ENCODE measurements around the gene AP3B2. TPM values are rescaled to one million over a fixed set of nuclear protein-coding genes. Genes with fewer than 3 reads are reported as not detected.

Gene AP3B2
- total and polyA plus RNA-seq, 2 experiments from 2014 or later, result 0.86 to 2.0 TPM

GRCh38 chr15:82666606-82667005, 43.1 kb downstream of the AP3B2 start:
- Histone ChIP-seq H2AFZ (no peak overlapping the region), H3K36me3 (ENCODE audit: low read depth) (no peaks in the 10 kb centered on the region), H3K4me2 (ENCODE audit: unreplicated experiment) (no peak overlapping the region), H3K27ac (no peak overlapping the region), H3K4me1 (ENCODE audit: insufficient read depth) (no peaks in the 10 kb centered on the region), H3K27me3 (replicated peaks; ENCODE audit: insufficient read depth) (no peaks in the 10 kb centered on the region), H3K9me2 (ENCODE audit: insufficient read depth) (no peaks in the 10 kb centered on the region), H3F3A (ENCODE audit: insufficient read depth) (no peaks in the 10 kb centered on the region), H4K20me1 (ENCODE audit: insufficient read depth) (no peaks in the 10 kb centered on the region), H3K9ac (no peak overlapping the region), H3K79me2 (ENCODE audit: insufficient read depth) (no peaks in the 10 kb centered on the region), H3K9me3 (ENCODE audit: low read depth) (no peaks in the 10 kb centered on the region), H3K4me3 (no peak overlapping the region)
- DNase-seq, result no peak
- in situ Hi-C loops (cut with MboI), result no loop called here
- WGBS, 2 experiments (ENCODE audit: low coverage in 1 of 2, low lambda C conversion rate in 2 of 2, missing lambda C conversion rate in 2 of 2), result 81 to 85% methylated on average over 10 of the region's 10 CpGs
- TF ChIP-seq EZH2phosphoT487 (IDR thresholded peaks at IDR 0.05; ENCODE audit: insufficient read depth, low read depth), result no peak
- no peak for TF ChIP-seq EZH2 (IDR thresholded peaks at IDR 0.05; ENCODE audit: insufficient read depth, poor library complexity, severe bottlenecking)

DNA sequence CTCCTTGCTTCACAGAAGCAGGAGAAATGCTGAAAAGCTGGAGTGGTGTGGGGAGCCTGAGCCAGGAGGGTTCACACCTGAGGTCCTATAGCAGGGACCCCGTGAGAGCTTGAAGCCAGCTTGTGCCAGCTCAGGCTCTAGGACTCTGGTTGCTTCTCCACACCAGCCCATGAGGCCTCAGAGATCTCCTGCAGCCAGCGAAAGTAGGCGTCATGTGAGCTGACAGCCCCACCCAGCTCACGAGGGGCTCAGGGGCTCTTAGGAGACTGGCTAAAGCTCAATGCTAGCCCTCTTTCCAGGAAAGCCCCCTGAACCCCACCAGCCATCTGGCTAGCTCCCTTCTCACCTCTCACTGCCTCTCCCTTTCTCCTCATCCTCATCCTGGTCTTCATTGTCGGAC, 45.7 kb downstream of the AP3B2 start:
- 66 to 68% methylated on average over 5 of the region's 5 CpGs for WGBS, 2 experiments (ENCODE audit: low coverage in 1 of 2, low lambda C conversion rate in 2 of 2, missing lambda C conversion rate in 2 of 2)
- Histone ChIP-seq H3F3A (ENCODE audit: insufficient read depth) (no peaks in the 10 kb centered on the region), H3K9me3 (ENCODE audit: low read depth) (no peaks in the 10 kb centered on the region), H3K9ac (no peak overlapping the region), H4K20me1 (ENCODE audit: insufficient read depth) (no peaks in the 10 kb centered on the region), H3K79me2 (ENCODE audit: insufficient read depth) (no peaks in the 10 kb centered on the region), H3K4me1 (ENCODE audit: insufficient read depth) (no peaks in the 10 kb centered on the region), H3K4me2 (ENCODE audit: unreplicated experiment) (no peak overlapping the region), H3K4me3 (no peak overlapping the region), H2AFZ (no peak overlapping the region), H3K9me2 (ENCODE audit: insufficient read depth) (no peaks in the 10 kb centered on the region), H3K27ac (no peak overlapping the region), H3K36me3 (ENCODE audit: low read depth) (no peaks in the 10 kb centered on the region), H3K27me3 (replicated peaks; ENCODE audit: insufficient read depth) (no peaks in the 10 kb centered on the region)
- TF ChIP-seq EZH2phosphoT487 (IDR thresholded peaks at IDR 0.05; ENCODE audit: insufficient read depth, low read depth), result no peak
- no peak for TF ChIP-seq EZH2 (IDR thresholded peaks at IDR 0.05; ENCODE audit: insufficient read depth, poor library complexity, severe bottlenecking)
- in situ Hi-C loops (cut with MboI), result no loop called here
- DNase-seq, result no peak

DNA sequence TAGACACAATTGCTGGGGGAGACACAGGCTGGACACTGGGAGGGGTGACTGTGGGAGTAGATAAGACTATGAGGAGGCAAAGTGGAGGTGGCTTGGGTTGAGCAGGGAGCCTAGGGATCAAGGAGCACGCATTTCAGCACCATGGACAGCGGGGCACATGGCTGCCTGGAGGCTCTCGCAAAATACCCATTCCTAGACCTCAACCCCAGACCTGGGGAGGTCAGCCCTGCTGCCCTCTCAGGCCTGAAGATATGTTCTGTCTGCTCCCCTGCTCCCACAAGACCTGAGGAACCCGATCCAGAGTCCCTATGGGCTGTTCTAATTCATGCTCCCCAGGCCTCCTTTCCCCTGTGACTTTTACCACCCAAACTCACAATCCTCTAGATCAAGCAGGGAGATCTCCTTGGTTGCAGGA, 46.5 kb downstream of the AP3B2 start:
- H3K4me3 ChIP-seq, result no peak overlapping the region
- no peak overlapping the region for H3K9ac ChIP-seq
- H2AFZ ChIP-seq, result no peak overlapping the region
- TF ChIP-seq EZH2 (IDR thresholded peaks at IDR 0.05; ENCODE audit: insufficient read depth, poor library complexity, severe bottlenecking) (no peak), EZH2phosphoT487 (IDR thresholded peaks at IDR 0.05; ENCODE audit: insufficient read depth, low read depth) (no peak)
- H3K36me3 ChIP-seq (ENCODE audit: low read depth), result no peaks in the 10 kb centered on the region
- no peaks in the 10 kb centered on the region for H3K79me2 ChIP-seq (ENCODE audit: insufficient read depth)
- no peak overlapping the region for H3K4me2 ChIP-seq (ENCODE audit: unreplicated experiment)
- H3F3A ChIP-seq (ENCODE audit: insufficient read depth), result no peaks in the 10 kb centered on the region
- in situ Hi-C loops (cut with MboI), result no loop called here
- H3K27ac ChIP-seq, result no peak overlapping the region
- H4K20me1 ChIP-seq (ENCODE audit: insufficient read depth), result no peaks in the 10 kb centered on the region
- no peaks in the 10 kb centered on the region for H3K27me3 ChIP-seq (replicated peaks; ENCODE audit: insufficient read depth)
- no peaks in the 10 kb centered on the region for H3K9me2 ChIP-seq (ENCODE audit: insufficient read depth)
- WGBS, 2 experiments (ENCODE audit: low coverage in 1 of 2, low lambda C conversion rate in 2 of 2, missing lambda C conversion rate in 2 of 2), result 26 to 31% methylated on average over 3 to 4 of the region's 4 CpGs
- no peaks in the 10 kb centered on the region for H3K4me1 ChIP-seq (ENCODE audit: insufficient read depth)
- peak; percentile 55 for DNase-seq
- no peaks in the 10 kb centered on the region for H3K9me3 ChIP-seq (ENCODE audit: low read depth)

DNA sequence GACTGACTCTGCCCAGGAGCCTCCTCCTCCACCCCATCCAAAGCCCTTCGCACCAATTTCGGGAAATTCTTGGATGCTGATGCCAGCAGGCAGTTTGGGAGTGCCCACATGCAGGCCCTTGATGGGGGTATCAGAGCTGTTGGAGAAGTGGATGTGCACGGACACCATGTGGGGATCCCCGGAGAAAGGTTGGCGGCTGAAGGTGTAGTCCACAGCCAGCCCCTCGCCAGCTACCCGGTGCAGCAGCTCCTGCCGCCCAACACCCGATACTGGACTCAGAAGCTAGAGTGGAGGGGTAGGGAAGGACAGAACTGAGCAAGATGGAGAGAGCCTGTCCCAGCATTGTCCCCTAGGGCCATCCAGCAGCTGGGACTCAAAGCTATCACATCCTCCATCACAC, 47.0 kb downstream of the AP3B2 start:
- no peak overlapping the region for H3K4me2 ChIP-seq (ENCODE audit: unreplicated experiment)
- no peaks in the 10 kb centered on the region for H4K20me1 ChIP-seq (ENCODE audit: insufficient read depth)
- H3F3A ChIP-seq (ENCODE audit: insufficient read depth), result no peaks in the 10 kb centered on the region
- H3K9me3 ChIP-seq (ENCODE audit: low read depth), result no peaks in the 10 kb centered on the region
- in situ Hi-C loops (cut with MboI), result no loop called here
- H3K9ac ChIP-seq, result no peak overlapping the region
- WGBS, 2 experiments (ENCODE audit: low coverage in 1 of 2, low lambda C conversion rate in 2 of 2, missing lambda C conversion rate in 2 of 2), result 31 to 41% methylated on average over 9 of the region's 9 CpGs
- no peaks in the 10 kb centered on the region for H3K4me1 ChIP-seq (ENCODE audit: insufficient read depth)
- no peak overlapping the region for H2AFZ ChIP-seq
- H3K27me3 ChIP-seq (replicated peaks; ENCODE audit: insufficient read depth), result no peaks in the 10 kb centered on the region
- H3K79me2 ChIP-seq (ENCODE audit: insufficient read depth), result no peaks in the 10 kb centered on the region
- no peaks in the 10 kb centered on the region for H3K9me2 ChIP-seq (ENCODE audit: insufficient read depth)
- no peak overlapping the region for H3K27ac ChIP-seq
- TF ChIP-seq EZH2phosphoT487 (IDR thresholded peaks at IDR 0.05; ENCODE audit: insufficient read depth, low read depth) (no peak), EZH2 (IDR thresholded peaks at IDR 0.05; ENCODE audit: insufficient read depth, poor library complexity, severe bottlenecking) (no peak)
- H3K36me3 ChIP-seq (ENCODE audit: low read depth), result no peaks in the 10 kb centered on the region
- no peak for DNase-seq
- no peak overlapping the region for H3K4me3 ChIP-seq

DNA sequence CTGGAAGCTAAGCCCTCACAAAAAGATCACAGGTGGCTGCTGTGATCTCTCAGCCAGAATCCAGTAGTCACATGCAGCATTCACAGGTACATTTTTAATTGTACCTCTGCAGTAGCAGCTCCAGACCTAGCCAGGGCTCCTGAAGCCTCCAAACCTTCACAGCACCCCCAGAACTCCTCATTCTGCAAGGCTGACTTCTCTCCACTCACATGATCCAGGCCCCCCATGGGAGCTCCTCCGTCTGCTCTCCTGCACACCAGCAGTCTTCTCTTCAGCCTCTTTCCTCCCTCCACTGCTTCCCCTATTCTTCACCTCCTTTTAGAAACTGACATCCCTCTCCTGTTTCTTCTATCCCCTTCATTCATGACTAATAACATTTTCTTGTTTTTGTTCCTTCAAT, 49.3 kb downstream of the AP3B2 start:
- no peak overlapping the region for H3K27ac ChIP-seq
- H3K9me2 ChIP-seq (ENCODE audit: insufficient read depth), result no peaks in the 10 kb centered on the region
- no peaks in the 10 kb centered on the region for H3K36me3 ChIP-seq (ENCODE audit: low read depth)
- H3F3A ChIP-seq (ENCODE audit: insufficient read depth), result no peaks in the 10 kb centered on the region
- no peaks in the 10 kb centered on the region for H4K20me1 ChIP-seq (ENCODE audit: insufficient read depth)
- TF ChIP-seq EZH2phosphoT487 (IDR thresholded peaks at IDR 0.05; ENCODE audit: insufficient read depth, low read depth), result no peak
- no peak for TF ChIP-seq EZH2 (IDR thresholded peaks at IDR 0.05; ENCODE audit: insufficient read depth, poor library complexity, severe bottlenecking)
- no peak overlapping the region for H3K9ac ChIP-seq
- no peak overlapping the region for H3K4me2 ChIP-seq (ENCODE audit: unreplicated experiment)
- H3K4me3 ChIP-seq, result no peak overlapping the region
- WGBS, 2 experiments (ENCODE audit: low coverage in 1 of 2, low lambda C conversion rate in 2 of 2, missing lambda C conversion rate in 2 of 2), result 17 to 56% methylated on average over 1 of the region's 1 CpG
- H3K27me3 ChIP-seq (replicated peaks; ENCODE audit: insufficient read depth), result no peaks in the 10 kb centered on the region
- no peaks in the 10 kb centered on the region for H3K9me3 ChIP-seq (ENCODE audit: low read depth)
- in situ Hi-C loops (cut with MboI), result no loop called here
- no peaks in the 10 kb centered on the region for H3K4me1 ChIP-seq (ENCODE audit: insufficient read depth)
- no peaks in the 10 kb centered on the region for H3K79me2 ChIP-seq (ENCODE audit: insufficient read depth)
- H2AFZ ChIP-seq, result no peak overlapping the region
- no peak for DNase-seq

Data from GM23248 (cell line).